GF-D8 (cell line): ENCODE results near the gene MT1F.
"Not testable (repeated sequence)": the region's sequence is repeated elsewhere in the genome, so short reads cannot be mapped to it uniquely, and the experiment has no call there.

Experiments
- DNase-seq: peaks from one replicate; lab custom pipeline; 2025; lab: John Stamatoyannopoulos, UW

The MT1F gene

GRCh38 chr16:56657555-56658326 lies at the start of gene MT1F:
MT1F (plus strand) TSS chr16:56657959; CDS start chr16:56658059, 100 bp downstream.
- no peak for DNase-seq

- DNase-seq, result peak; percentile 87
Observed at GRCh38 chr16:56608043-56608875, 49.5 kb upstream of the MT1F start, which contains the start of gene MT2A. MT2A (plus strand) TSS chr16:56608584; CDS start chr16:56608656, 72 bp downstream.

GRCh38 chr16:56608876-56609462 lies 48.8 kb upstream of the MT1F start:
- DNase-seq, result no peak

- peak; percentile 52 for DNase-seq
Observed at GRCh38 chr16:56609463-56609921, 48.3 kb upstream of the MT1F start.

GRCh38 chr16:56610017-56610608 lies 47.6 kb upstream of the MT1F start:
- peak; percentile 12 for DNase-seq

GRCh38 chr16:56610609-56611111 lies 47.1 kb upstream of the MT1F start:
- no peak for DNase-seq

GRCh38 chr16:56611281-56611833 lies 46.4 kb upstream of the MT1F start:
- no peak for DNase-seq

GRCh38 chr16:56613706-56614105 lies 44.1 kb upstream of the MT1F start:
- no peak for DNase-seq

GRCh38 chr16:56614549-56614991 lies 43.2 kb upstream of the MT1F start:
- DNase-seq, result no peak

- DNase-seq, result no peak
Observed at GRCh38 chr16:56615353-56615752, 42.4 kb upstream of the MT1F start.

GRCh38 chr16:56616608-56617211 lies 41.0 kb upstream of the MT1F start:
- DNase-seq, result no peak

GRCh38 chr16:56617212-56618085 lies 40.3 kb upstream of the MT1F start:
- no peak for DNase-seq

GRCh38 chr16:56618138-56618537 lies 39.6 kb upstream of the MT1F start:
- no peak for DNase-seq

- DNase-seq, result no peak
Observed at GRCh38 chr16:56620339-56620897, 37.3 kb upstream of the MT1F start.

GRCh38 chr16:56621665-56622445 lies 35.9 kb upstream of the MT1F start:
- DNase-seq, result not testable (repeated sequence)

GRCh38 chr16:56623184-56623583 lies 34.6 kb upstream of the MT1F start:
- not testable (repeated sequence) for DNase-seq

GRCh38 chr16:56623637-56624036 lies 34.1 kb upstream of the MT1F start:
- no peak for DNase-seq

GRCh38 chr16:56625140-56625942 lies 32.4 kb upstream of the MT1F start, which contains the start of gene MT1E:
MT1E (plus strand) TSS chr16:56625781; CDS start chr16:56625852, 71 bp downstream.
- no peak for DNase-seq
